ENCODE data around the gene INF2.

GRCh38 chr14:104690861-104691455, 1.5 kb downstream of the INF2 start:
- TF ChIP-seq EZH2 (IDR thresholded peaks at IDR 0.05; ENCODE audit: low read depth), result no peak
- TF ChIP-seq CTCF (conservative IDR thresholded peaks at IDR 0.05), result no peak

Data from PC-9 (cell line).